SU-DHL-6 (cell line): ENCODE data around the gene MRPL20.

Source experiments
- H2AFZ ChIP-seq: fragments of 200-600 bp; sonication (generic); 2 replicates; pipeline ENCODE4 v1.6.1; 2014; ENCODE audit warnings: low read depth, mild to moderate bottlenecking, moderate library complexity, mixed read lengths, antibody characterized with exemption, low read length; ENCODE audit not compliant: severe bottlenecking
- H3F3A ChIP-seq: fragments of 200-600 bp; shearing (Covaris generic); 2 replicates; pipeline ENCODE4 v1.6.0; 2016; ENCODE audit warnings: antibody characterized with exemption, mild to moderate bottlenecking; ENCODE audit not compliant: insufficient read depth
- H3K27ac ChIP-seq: fragments of 200-600 bp; sonication (generic); 2 replicates; pipeline ENCODE4 v1.5.1; 2016; ENCODE audit warnings: low read depth, mild to moderate bottlenecking, low read length, moderate library complexity, mixed read lengths
- H3K27me3 ChIP-seq: fragments of 200-600 bp; sonication (generic), shearing (Covaris generic); 2 replicates; pipeline ENCODE4 v1.6.0; 2014; ENCODE audit warnings: mild to moderate bottlenecking, low read length
- H3K36me3 ChIP-seq: fragments of 200-600 bp; sonication (generic); 2 replicates; pipeline ENCODE4 v1.6.1; 2014; ENCODE audit warnings: mild to moderate bottlenecking, low read length, mixed read lengths
- H3K4me2 ChIP-seq: fragments of 300-600, 200-600 bp; shearing (Covaris generic), sonication (generic); 2 replicates; pipeline ENCODE4 v1.6.0; 2014; ENCODE audit warnings: low read length, low read depth, mild to moderate bottlenecking; ENCODE audit not compliant: poor library complexity, severe bottlenecking
- H3K4me3 ChIP-seq: fragments of 200-600 bp; sonication (generic); 2 replicates; pipeline ENCODE4 v1.5.1; 2014; ENCODE audit warnings: antibody characterized with exemption, low read length, mild to moderate bottlenecking, mixed read lengths; ENCODE audit not compliant: insufficient read depth, poor library complexity, severe bottlenecking
- H3K79me2 ChIP-seq: fragments of 200-600 bp; sonication (generic); 2 replicates; pipeline ENCODE4 v1.6.1; 2014; ENCODE audit warnings: mild to moderate bottlenecking, low read length, moderate library complexity; ENCODE audit not compliant: insufficient read depth
- H3K9ac ChIP-seq: fragments of 200-600 bp; sonication (generic); 2 replicates; pipeline ENCODE4 v1.7.0; 2014; ENCODE audit warnings: mild to moderate bottlenecking, low read length
- H3K9me2 ChIP-seq: fragments of 200-600 bp; sonication (generic); replicated peaks from 2 replicates; pipeline ENCODE4 v1.6.1; 2014; ENCODE audit warnings: low read length; ENCODE audit not compliant: insufficient read depth
- H3K9me3 ChIP-seq: fragments of 200-600 bp; sonication (generic); 2 replicates; pipeline ENCODE4 v1.6.1; 2014; ENCODE audit warnings: low read length, mixed read lengths; ENCODE audit not compliant: insufficient read depth
- H4K20me1 ChIP-seq: fragments of 200-600 bp; sonication (generic); 2 replicates; pipeline ENCODE4 v1.6.1; 2014; ENCODE audit warnings: low read depth, mild to moderate bottlenecking, antibody characterized with exemption, low read length, moderate library complexity, mixed read lengths
- EZH2phosphoT487 ChIP-seq: fragments of 200-600 bp; sonication (generic), shearing (Covaris generic); conservative IDR thresholded peaks from 2 replicates; pipeline ENCODE4 v1.6.1; 2018; ENCODE audit warnings: mild to moderate bottlenecking, antibody characterized with exemption, low read length, moderate library complexity, mixed read lengths
- TF ChIP-seq, protein P1 (sequence below): fragments of 200-600 bp; sonication (generic); IDR thresholded peaks from one replicate; pipeline ENCODE4 v1.5.1; 2017; ENCODE audit warnings: antibody characterized with exemption, mild to moderate bottlenecking, low read length, moderate library complexity; ENCODE audit not compliant: insufficient read depth, poor library complexity, severe bottlenecking

The MRPL20 gene

DNA sequence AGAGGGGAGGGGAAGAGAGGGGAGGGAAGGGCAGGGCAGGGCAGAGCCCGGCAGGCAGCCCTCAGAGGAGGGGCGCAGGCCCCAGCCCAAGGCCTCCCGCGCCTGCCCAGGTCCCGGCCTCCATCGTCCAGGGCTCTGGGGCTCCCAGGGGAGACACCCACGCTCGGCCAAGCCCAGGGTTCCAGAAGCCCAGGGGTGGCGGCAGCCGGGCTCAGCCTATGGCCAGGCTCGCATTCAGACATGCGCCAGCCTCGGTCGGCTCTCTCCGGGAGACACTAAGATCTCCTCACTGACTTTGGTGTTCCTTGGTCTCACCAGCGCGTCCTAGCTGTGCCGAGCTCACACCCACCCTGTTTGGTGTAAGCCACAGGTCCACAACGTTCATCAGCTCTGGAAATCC is 21.1 kb upstream of the MRPL20 start:
- Histone ChIP-seq H3K79me2 (no peaks in the 10 kb centered on the region), H4K20me1 (no peaks in the 10 kb centered on the region), H3K27ac (no peak overlapping the region), H2AFZ (no peak overlapping the region), H3F3A (no peaks in the 10 kb centered on the region), H3K27me3 (no peaks in the 10 kb centered on the region), H3K4me2 (no peak overlapping the region), H3K4me3 (no peak overlapping the region), H3K36me3 (no peaks in the 10 kb centered on the region), H3K9me3 (no peaks in the 10 kb centered on the region), H3K9ac (no peak overlapping the region), H3K9me2 (no peaks in the 10 kb centered on the region)
- no peak for TF ChIP-seq EZH2phosphoT487
- TF ChIP-seq, protein P1, sequence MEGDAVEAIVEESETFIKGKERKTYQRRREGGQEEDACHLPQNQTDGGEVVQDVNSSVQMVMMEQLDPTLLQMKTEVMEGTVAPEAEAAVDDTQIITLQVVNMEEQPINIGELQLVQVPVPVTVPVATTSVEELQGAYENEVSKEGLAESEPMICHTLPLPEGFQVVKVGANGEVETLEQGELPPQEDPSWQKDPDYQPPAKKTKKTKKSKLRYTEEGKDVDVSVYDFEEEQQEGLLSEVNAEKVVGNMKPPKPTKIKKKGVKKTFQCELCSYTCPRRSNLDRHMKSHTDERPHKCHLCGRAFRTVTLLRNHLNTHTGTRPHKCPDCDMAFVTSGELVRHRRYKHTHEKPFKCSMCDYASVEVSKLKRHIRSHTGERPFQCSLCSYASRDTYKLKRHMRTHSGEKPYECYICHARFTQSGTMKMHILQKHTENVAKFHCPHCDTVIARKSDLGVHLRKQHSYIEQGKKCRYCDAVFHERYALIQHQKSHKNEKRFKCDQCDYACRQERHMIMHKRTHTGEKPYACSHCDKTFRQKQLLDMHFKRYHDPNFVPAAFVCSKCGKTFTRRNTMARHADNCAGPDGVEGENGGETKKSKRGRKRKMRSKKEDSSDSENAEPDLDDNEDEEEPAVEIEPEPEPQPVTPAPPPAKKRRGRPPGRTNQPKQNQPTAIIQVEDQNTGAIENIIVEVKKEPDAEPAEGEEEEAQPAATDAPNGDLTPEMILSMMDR, result no peak

DNA sequence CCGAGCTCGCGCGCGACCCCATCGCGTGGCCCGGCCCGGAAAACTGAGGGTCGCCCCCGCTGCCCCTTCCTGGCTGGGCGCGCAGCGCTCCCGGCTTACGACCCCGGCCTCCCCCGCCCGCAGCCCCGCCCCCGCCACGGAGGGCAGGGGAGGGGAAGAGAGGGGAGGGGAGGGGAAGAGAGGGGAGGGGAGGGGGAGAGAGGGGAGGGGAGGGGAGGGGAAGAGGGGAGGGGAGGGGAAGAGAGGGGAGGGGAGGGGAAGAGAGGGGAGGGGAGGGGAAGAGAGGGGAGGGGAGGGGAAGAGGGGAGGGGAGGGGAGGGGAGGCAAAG is 20.7 kb upstream of the MRPL20 start:
- no peaks in the 10 kb centered on the region for H3K9me3 ChIP-seq
- no peaks in the 10 kb centered on the region for H3K36me3 ChIP-seq
- no peak overlapping the region for H3K4me2 ChIP-seq
- H3K4me3 ChIP-seq, result no peak overlapping the region
- no peak overlapping the region for H3K9ac ChIP-seq
- H3K9me2 ChIP-seq, result no peaks in the 10 kb centered on the region
- no peaks in the 10 kb centered on the region for H4K20me1 ChIP-seq
- H3K27me3 ChIP-seq, result no peaks in the 10 kb centered on the region
- no peaks in the 10 kb centered on the region for H3K79me2 ChIP-seq
- TF ChIP-seq, protein P1, result no peak
- no peak for TF ChIP-seq EZH2phosphoT487
- H2AFZ ChIP-seq, result no peak overlapping the region
- H3F3A ChIP-seq, result no peaks in the 10 kb centered on the region
- no peak overlapping the region for H3K27ac ChIP-seq

DNA sequence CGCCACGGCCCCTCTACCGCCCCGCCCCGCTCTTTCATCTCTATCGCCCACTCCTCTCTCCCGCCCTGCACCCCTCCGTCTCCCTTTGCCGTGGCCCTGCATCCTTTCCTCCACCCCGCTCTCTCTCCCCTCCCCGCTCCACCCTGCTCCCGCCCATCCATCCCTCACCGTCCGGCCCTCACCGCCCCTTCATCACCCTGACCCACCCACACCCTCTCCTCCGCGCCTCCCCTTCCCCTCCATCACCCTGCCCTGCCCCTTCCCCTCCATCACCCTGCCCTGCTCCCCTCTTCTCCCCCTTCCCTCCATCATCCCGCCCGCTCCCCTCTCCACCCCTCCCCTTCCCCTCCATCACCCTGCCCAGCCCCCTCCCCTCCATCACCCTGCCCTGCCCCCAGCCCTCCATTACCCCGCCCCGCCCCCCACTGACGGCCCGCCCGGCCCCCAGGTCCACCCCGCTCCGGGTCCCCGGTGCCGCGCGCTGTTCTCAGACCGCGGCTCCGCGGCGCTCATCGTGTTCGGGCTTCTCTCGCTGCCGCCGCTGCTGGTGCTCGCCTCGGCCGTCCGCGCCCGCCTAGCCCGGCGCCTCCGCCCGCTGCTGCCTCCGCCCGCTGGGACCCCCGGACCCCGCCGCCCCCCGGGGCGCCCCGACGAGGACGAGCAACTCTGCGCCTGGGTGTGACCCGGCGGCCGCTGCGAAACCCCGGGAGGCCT is 20.2 kb upstream of the MRPL20 start:
- no peaks in the 10 kb centered on the region for H3K27me3 ChIP-seq
- H3K4me2 ChIP-seq, result no peak overlapping the region
- H3K9ac ChIP-seq, result no peak overlapping the region
- H3K27ac ChIP-seq, result no peak overlapping the region
- H3K36me3 ChIP-seq, result no peaks in the 10 kb centered on the region
- H3K9me3 ChIP-seq, result no peaks in the 10 kb centered on the region
- H3K9me2 ChIP-seq, result no peaks in the 10 kb centered on the region
- TF ChIP-seq, protein P1, result no peak
- no peak for TF ChIP-seq EZH2phosphoT487
- no peak overlapping the region for H3K4me3 ChIP-seq
- no peaks in the 10 kb centered on the region for H3K79me2 ChIP-seq
- H3F3A ChIP-seq, result no peaks in the 10 kb centered on the region
- H4K20me1 ChIP-seq, result no peaks in the 10 kb centered on the region
- H2AFZ ChIP-seq, result no peak overlapping the region
